GM19468 (cell line): ENCODE measurements around the gene MICAL3.
"Not testable (repeated sequence)": the region's sequence is repeated elsewhere in the genome, so short reads cannot be mapped to it uniquely, and the experiment has no call there.

Source experiments
- ATAC-seq: cut with Tn5 transposase; IDR thresholded peaks from one replicate; pipeline ENCODE4 v1.9.1; 2021; ENCODE audit warnings: mild to moderate bottlenecking, moderate library complexity, moderate number of reproducible peaks; ENCODE audit not compliant: unreplicated experiment; ENCODE audit errors: extremely low read depth

The MICAL3 gene

DNA sequence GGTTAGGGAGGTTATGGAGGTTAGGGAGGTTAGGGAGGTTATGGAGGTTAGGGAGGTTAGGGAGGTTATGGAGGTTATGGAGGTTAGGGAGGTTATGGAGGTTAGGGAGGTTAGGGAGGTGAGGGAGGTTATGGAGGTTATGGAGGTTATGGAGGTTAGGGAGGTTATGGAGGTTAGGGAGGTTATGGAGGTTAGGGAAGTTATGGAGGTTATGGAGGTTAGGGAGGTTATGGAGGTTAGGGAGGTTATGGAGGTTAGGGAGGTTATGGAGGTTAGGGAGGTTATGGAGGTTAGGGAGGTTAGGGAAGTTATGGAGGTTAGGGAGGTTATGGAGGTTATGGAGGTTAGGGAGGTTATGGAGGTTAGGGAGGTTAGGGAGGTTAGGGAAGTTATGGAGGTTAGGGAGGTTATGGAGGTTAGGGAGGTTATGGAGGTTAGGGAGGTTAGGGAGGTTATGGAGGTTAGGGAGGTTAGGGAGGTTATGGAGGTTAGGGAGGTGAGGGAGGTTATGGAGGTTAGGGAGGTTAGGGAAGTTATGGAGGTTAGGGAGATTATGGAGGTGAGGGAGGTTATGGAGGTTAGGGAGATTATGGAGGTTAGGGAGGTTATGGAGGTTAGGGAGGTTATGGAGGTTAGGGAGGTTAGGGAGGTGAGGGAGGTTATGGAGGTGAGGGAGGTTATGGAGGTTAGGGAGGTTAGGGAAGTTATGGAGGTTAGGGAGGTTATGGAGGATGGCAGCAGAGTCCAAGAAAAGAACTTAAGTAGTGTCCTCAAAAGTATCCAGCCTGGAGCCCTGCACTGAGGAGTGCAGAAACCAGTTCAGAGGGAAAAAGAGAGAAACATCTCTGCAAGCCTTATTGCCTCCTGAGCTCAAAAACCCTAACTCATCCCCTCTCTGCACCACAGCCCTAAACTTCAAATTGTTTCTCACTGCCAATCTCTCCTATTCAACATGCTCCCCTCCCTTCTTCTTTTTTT lies 147.2 kb downstream of the MICAL3 start:
- not testable (repeated sequence) for ATAC-seq

DNA sequence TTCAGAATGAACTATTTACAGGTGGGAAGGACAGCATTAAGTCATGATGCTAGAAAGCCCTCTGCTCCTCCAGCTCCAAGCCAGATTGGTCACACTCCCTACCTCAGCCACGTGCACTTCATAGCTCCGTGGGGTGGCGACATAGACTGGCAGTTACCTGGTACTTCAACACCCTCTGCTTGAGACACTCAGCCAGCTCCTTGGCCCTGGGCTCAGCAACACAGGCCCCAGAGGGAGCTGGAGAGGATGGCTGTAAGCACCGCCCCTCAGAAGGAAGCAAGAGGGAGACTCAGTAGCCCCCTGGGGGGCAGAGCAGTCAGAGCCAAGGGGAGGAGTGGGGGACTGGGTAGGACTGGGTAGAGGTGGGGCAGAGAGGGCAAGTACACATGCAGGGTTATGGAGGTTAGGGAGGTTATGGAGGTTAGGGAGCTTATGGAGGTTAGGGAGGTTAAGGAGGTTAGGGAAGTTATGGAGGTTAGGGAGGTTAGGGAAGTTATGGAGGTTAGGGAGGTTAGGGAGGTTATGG lies 148.0 kb downstream of the MICAL3 start:
- no peak for ATAC-seq

DNA sequence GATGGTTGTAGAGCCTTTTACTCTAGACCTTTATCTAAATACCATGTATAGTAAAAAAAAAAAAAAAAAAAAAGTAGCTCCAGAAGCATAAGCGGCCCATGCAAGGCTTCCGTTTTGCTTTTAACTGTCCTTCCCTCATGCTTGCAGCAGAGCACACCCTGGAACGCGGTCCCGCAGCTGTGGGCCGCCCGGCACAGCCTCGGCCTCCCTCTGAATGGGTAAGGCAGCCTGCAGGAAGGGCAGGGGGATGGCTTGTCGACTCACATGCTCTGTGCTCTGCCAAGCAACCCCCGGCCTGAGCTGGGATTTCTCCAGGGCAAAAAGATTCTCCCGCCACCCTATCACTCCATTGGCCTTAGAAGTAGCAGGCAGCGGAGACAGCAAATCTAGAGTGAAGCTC lies 148.7 kb downstream of the MICAL3 start:
- no peak for ATAC-seq

DNA sequence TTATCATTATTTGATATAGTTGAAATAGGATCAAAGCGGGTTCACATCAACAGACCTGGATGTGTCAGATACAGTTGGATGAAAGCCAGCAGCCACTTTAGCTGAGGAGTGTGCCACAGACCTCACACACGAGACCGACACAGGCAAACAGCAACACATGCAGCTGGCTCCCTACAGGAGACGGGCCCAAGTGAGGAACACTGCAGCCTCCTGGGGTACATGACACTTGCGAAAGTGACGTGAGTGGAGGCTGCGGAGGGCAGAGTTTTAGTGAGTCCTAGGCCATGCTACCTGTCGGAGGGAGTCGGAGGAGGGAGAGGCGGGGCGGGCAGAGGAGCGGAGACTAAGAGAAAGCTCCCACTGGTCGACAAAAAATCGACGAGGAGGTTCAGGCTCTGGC lies 149.2 kb downstream of the MICAL3 start:
- no peak for ATAC-seq

DNA sequence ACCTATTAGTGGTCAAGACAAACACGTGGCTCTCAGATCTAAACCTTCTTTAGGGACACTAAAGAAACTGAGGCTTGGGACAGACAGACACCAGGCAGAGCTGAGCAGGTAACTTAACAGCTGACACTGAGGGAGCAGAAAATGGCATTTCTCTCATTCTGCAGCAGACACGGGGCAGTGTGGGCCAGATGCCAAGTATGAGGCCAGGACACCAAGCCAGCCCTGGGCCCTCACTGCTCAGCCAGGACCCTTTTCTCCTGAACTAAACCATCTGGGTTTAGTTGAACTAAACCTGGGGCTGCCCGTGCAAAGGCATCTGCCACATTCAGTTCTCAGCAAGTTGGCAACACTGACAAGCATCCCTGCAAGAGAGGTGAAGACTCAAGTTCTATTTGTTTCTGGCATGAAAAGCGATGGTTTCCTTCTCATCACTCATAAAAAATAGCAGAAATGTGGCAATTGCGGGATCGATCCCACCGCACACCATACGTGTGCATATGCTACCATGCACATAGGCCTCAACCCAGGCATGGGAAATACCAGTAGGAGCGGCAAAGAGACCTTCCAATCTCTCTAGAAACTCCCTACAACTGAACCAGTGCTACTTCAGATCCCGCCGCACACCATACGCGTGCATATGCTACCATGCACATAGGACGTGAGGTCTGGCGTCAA lies 150.0 kb downstream of the MICAL3 start:
- no peak for ATAC-seq

DNA sequence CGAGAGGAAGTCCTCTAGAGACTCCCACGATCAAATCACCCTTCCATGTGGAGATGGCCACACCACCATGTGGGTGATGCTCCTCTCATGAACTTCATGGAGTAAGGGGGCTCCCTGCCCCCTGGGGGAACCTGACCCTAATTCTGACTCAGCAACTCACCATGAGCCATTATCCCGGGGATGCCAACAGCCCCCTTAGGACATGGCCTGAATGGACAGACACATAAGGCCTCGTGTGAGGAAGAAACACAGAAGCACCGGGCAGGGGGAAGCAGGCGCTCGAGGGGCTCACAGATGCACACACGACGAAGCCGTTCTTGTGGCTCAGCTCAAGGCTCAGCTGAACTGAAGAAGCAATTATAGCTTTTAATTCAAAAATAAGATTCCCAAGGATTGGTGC lies 150.6 kb downstream of the MICAL3 start:
- ATAC-seq = no peak

DNA sequence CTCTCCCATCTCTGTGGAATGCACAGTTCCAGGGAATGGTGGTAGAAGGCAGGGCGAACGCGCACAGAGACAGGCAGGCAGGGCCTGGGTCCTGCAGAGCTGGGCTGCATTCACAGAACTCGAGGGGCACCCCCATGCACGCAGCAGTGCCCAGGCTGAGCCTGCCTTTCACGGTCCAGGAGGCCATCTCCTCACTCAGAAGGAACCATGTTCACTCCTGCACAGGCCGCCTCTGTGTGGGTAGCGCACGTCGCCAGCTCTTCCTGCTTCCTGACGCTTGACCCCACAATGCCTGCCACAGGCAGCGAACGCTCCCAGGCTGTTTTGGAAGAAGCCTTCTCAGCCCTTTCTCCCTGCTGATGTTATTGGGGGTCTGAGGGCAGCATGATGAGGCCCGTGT lies 151.2 kb downstream of the MICAL3 start:
- ATAC-seq = no peak

DNA sequence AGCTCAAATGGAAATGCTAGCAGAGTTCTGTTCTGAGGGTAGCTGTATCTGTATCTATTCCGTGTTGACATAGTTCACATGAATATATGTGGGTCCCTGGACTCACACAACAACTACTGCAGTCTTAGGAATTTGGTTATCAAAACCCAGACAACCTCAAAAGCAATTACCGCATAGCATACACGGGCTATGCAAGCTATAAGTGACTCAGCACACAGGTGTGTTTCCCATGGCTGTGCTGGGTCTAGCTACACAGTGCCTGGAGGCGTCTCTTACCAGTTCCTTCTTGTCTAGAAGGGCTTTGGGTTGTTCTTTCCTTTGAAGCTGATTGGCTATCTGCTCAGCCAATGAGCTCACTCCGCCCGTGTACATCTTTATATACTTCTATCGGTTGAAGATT lies 151.9 kb downstream of the MICAL3 start:
- ATAC-seq = no peak

DNA sequence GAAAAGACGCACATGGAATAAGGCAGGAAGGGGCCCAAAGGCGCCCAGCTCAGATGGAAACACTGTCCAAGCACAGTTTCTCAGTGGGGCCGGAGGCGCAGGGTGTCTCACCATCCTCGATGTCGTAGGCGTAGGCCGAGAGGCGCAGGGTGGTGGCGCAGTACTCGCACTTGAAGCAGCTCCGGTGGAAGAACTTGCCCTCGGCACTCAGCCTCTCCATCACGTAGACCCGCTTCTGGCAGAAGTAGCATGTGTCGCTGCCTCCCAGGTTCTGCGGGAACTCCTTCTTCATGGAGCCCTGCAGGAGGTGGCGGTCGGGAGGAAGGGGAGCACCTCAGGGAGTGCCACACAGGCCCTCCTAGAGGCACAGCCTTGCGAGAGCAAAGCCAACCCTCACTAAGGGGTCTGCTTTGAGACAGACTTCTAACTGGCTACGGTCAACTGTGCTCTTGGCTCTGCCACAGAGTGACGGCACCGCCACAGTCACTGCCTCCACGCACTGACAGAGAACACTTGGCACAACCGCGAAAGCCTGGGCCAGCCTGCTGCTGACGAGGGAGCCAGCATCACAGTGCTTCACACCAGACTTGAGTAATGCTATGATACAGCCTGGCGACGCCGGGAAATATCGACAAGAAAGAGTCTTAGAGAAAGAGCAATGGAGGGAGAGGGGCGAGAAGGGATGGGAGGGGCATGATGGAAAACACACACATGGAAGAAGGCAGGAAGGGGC lies 152.5 kb downstream of the MICAL3 start:
- ATAC-seq = no peak

DNA sequence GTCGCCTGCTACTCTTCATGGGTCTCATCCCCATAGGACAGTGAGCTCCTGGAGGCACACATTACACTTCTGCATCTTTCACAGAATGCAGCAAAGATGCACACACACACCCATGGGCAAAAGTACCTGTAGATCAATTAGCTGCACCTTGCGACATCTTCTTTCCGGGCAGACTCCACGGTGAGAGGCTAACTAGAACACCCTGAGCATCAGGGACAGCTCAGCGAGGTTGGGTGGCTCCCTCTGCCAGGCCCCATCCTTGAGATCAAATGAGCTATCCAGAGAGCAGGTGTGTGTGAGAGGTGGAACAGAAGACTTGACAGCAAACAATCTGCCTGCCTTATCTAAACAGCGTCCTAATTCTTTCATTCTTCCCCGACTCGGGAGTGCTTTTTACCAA lies 154.0 kb downstream of the MICAL3 start:
- no peak for ATAC-seq

DNA sequence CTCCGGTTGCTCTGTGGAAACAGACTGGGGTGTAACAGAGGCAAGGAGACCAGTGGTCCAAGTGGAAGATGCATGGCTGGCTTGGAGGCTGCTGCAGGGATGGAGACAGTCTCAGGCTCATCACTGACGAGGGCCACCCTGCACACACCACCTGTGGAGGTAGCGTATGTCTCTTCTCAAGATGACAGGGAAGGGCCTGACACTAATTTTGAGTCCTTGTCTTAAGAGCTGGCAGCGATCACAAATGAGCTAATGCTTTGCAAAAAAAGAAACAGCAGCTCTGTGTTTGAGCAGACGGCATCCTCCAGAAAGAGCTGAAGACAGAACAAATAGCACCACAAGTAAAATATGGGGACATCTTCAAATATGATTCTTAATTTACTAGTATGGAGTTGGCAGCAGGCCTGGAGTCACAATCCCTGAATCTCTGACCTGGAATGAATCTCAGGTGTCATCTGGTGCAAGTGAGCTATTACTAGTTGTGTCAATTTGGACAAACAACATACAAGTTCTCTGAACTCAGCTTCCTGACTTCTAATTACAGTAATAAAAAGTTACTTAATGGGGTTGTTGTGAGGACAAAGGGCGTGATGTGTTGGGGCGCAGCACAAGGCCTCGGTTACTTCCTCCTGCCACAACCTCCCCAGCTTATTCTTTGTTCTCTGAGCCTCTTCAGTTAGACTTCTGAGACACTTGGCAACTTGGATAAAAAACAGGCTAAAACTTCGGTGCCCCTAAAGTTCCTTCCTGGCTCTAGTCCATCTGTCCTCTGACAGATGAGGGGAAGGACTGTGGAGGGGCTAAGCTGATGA lies 154.9 kb downstream of the MICAL3 start:
- no peak for ATAC-seq

DNA sequence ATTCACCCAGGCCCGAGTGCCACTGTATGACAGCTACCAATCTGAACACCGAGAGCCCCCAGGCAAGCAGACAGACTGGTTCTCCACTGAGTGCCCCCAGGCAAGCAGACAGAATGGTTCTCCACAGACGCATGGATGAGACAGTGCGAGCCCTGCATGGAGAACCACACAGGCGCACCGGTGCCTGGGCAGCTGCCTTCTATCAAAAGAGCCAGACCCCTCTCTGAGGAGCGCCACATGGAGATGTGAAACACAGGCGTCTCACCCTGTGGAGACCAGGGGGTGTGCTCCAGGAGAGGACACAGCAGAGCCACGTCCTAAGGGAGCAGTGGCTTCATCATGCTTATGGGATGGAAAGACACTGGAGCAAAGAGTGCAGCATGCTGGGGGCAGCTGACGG lies 155.6 kb downstream of the MICAL3 start:
- no peak for ATAC-seq

DNA sequence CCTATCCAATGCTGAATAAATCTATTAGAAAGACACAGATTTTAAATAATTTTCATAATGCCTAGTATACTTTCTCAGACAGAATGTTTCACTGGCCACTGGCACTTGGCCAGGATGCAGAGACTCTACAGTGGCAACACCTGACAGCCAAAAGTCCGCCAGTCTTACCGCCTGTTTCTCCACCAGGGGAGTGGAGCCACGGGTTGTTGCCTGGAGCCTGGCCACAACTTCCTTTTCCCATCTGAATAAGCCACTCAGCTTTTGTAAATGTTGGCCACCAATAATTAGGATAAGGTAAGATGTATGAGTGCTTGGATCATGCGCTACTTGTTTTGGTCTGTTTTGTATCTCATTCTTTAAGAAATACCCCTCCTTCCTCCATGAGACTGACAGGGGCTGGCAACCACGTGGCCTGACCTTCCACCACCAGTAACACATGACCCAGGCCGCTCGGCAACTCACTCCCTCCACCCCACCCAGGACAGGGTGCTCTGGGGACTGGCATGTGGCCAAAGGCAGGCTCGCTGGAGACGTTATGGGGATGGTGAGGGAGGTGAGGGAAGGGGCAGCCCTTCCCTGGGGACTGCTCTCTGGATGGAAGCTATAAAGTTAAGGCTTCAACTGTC lies 157.1 kb downstream of the MICAL3 start:
- ATAC-seq = no peak

DNA sequence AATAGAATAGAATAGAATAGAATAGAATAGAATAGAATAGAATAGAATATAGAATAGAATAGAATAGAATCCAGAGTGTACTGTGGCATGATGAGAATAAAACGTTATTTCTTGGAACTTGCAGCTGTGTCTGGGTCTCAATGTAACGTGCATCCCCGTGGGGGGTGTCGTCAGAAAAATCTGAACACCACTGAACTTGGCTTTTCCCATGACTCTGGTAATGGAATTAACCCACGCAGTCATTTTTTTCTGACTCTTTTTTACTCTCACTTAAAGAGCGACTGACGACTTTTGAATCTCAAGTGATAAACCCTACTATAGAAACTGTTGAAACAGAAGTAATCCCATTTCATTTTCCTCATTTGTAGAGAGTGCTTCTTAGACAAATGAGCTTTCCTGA lies 157.7 kb downstream of the MICAL3 start:
- ATAC-seq = no peak

DNA sequence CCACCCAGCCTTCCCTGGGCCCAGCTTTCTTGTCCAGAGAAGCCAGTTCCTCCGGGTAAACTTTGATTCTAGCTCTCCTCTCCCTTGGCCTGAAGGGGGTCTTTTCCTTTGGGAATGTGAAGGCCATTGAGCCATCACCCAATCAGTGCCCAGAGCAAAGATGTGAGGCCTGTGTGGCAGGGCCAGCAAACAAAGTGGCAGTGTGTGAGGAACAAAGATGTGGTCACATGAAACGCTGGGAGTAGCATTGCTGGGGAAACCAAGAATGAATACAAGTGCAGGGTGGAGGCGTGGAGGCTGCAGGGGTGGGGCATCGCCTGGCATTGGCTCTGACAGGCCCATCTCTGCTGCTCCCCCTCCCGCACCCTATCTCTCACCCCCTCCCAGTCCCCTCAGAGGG lies 158.2 kb downstream of the MICAL3 start:
- ATAC-seq = no peak

DNA sequence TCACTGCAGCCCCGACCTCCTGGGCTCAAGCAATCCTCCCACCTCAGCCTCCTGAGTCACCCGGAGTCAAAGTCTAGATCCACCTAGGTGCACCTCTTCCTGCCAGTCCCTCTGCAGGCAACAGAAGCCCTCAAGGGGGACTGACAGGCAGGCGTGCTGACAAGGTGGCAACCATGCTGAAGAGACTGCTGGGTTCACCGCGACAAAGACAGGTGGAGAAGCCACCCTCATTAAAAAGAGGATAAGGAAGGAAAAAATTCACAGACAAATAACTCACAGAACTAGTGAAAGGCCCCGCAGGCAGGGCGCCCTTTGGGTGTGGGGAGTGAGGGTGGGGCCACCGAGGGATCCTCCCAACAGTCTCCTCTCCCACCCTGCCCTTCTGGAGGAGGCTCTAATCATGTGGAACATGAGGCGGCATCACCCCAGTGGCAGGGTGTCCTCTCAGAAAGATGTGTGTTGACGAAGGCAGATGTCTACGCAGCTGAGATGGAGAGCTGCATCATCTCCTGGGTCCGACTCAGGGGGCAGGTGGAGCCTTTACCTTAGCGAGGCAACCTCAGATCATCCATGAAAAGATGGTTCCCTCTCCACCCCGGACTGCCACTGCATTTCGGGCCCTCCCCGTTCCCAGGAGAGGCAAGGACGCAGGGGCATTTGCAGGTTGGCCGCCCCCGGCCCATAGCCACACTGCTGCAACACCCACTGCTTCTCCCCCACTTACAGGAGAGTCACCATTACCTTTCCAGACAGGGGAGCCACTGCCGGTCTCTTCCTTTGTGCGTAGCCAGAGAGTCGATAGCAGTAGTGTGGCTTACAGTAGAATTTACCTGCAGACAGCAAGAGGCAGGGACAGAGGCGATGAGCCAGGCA lies 158.9 kb downstream of the MICAL3 start:
- no peak for ATAC-seq

DNA sequence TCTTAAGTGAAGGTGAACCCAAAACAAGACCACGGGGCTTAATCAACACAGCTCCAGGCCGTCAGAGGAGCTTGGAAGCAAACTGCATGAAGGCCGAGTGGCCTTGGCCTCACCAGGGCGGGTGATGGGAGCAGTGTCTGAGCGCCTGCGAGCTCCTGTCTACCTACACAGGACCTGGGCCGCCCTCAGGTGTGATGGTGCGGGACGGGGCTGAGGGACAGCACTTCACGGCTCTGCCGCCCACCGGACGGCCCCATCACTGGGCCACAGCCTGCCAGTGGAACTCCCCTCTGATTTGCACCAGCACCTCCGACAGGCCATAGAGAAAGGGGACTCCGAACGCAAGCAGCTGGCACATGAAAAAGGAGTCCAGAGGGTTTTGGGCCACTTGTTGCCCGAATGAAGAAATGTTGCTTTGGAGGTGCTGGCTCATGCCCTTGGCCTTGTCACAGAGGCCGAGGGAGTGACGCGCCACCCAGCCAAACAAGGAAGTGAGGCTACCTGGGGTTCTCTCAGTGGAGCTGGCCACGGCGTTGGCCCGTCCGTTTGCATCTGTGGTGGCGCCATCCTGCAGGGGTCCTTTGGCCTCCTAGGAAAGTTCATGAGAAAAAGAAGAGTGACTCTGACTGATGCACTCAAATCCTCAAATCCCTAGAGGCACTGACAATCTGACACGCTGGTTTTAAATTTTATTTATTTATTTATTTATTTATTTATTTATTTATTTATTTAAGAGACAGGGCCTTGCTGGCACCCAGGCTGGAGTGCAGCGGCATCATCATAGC lies 159.8 kb downstream of the MICAL3 start:
- no peak for ATAC-seq
